Gastroesophageal sphincter (tissue), 4 donors: Measurements from ENCODE around the gene CHCHD6. TPM values are rescaled to one million over a fixed set of nuclear protein-coding genes. Genes with fewer than 3 reads are reported as not detected.

Source experiments
- ATAC-seq: fragments of 150-250 bp; one replicate; pipeline ENCODE4 v1.9.1; 2016; ENCODE audit warnings: mild to moderate bottlenecking, moderate library complexity
- H3K27ac ChIP-seq, 4 donors: fragments of 200-600 bp; sonication (generic) in 3 of 4; 1 replicate in 3 of 4; 2 replicates in 1 of 4; pipeline ENCODE4 v1.5.1; 2016 to 2019
- H3K27me3 ChIP-seq: fragments of 200-600 bp; sonication (generic); one replicate; pipeline ENCODE4 v1.5.1; 2019
- H3K36me3 ChIP-seq, 2 donors: fragments of 200-600 bp; sonication (generic); one replicate each; pipeline ENCODE4 v1.5.1; 2019; ENCODE audit warnings: control low read depth in 1 of 2
- H3K4me1 ChIP-seq, 3 donors: fragments of 200-600 bp; sonication (generic); 1 replicate in 2 of 3; 2 replicates in 1 of 3; pipeline ENCODE4 v1.5.1; 2016 to 2019; ENCODE audit warnings: control low read depth in 2 of 3
- H3K4me3 ChIP-seq, 2 donors: fragments of 200-600 bp; sonication (generic); one replicate each; pipeline ENCODE4 v1.5.1; 2019; ENCODE audit warnings: mild to moderate bottlenecking in 1 of 2, moderate library complexity in 1 of 2
- H3K9me3 ChIP-seq, 3 donors: fragments of 200-600 bp; sonication (generic); one replicate each; pipeline ENCODE4 v1.5.1; 2017 to 2019; ENCODE audit warnings: control low read depth in 2 of 3
- EP300 ChIP-seq: sonication (generic); formaldehyde crosslinking; IDR thresholded peaks from one replicate; pipeline ENCODE4 v1.6.1; 2017; ENCODE audit warnings: antibody characterized with exemption, mild to moderate bottlenecking
- POLR2A ChIP-seq, 2 donors: fragments of 450-650 bp; IDR thresholded peaks; one replicate each; pipeline ENCODE4 v1.6.1; 2017; ENCODE audit warnings: antibody characterized with exemption in 2 of 2, mild to moderate bottlenecking in 2 of 2, moderate library complexity in 1 of 2
- POLR2AphosphoS5 ChIP-seq: sonication (generic); formaldehyde crosslinking; IDR thresholded peaks from one replicate; pipeline ENCODE4 v1.6.1; 2017; ENCODE audit warnings: antibody characterized with exemption
- WGBS, 2 donors: methylation state at CpG; one replicate each; pipeline ENCODE4 v1.1.5; 2018; ENCODE audit warnings: low coverage in 1 of 2; 5-methylcytosine and 5-hydroxymethylcytosine counted together
- total RNA-seq, 4 donors: library from RNA; depleted of rRNA; stranded (reverse); fragments of >200 nt; gene quantifications; one replicate each; pipeline ENCODE4 v1.1.0, GENCODE V29; 2016
- TF ChIP-seq, protein P1 (sequence below), 4 experiments: fragments of 200-600 bp in 2 of 4; fragments of 450-650 bp in 2 of 4; sonication (generic) in 1 of 4; IDR thresholded peaks; one replicate each; pipeline ENCODE4 v1.5.1; 2017 to 2019; ENCODE audit warnings: antibody characterized with exemption in 4 of 4, mild to moderate bottlenecking in 2 of 4, moderate library complexity in 2 of 4

Gene CHCHD6
- total RNA-seq, 4 donors from 2014 or later, result 8.5 to 37.2 (median 15.2) TPM

DNA sequence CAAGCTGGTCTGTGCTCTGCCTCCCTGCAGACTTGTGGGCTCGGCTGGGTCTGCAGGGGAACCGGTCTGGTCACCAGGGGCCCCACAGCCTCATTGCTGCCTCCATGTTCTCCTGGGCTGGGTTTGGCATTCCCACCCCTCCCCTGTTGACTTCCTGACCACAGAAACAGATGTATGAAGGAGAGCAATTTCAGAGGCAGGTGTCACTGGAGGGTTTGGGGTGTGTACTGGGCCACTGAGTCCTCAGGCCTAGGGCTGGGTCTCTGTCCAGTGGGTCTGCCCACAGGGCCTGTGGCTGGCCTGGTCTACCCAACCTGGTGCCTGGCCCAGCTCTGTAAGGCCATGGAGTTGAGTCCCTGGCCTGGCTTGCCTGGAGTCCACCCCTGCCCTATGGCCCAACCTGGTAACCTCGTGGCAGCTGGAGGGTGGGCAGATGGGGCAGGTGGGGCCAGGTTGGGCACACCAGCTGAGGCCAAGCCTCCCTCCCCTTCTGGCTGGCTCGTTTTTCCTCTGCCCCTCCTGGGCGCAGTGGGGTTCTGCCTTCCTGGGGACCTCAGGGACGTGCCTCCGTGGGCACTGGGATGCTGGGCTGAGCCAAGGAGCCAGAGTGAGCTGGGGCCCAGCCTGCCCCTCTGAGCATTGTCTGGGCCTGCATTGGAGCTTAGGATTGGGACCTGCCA is 299.7 kb downstream of the CHCHD6 start:
- H3K36me3 ChIP-seq, result peaks cover 0 to 13% of the 10 kb centered on the region in 2 donors
- ATAC-seq, result no peak
- WGBS, 2 donors, result no CpG with 5 or more reads among the region's 7 CpGs
- no peaks in the 10 kb centered on the region for H3K9me3 ChIP-seq
- no peaks in the 10 kb centered on the region for H3K27me3 ChIP-seq
- TF ChIP-seq POLR2AphosphoS5 (no peak), EP300 (no peak), POLR2A (IDR thresholded peaks at IDR 0.05) (no peak)
- TF ChIP-seq, protein P1, sequence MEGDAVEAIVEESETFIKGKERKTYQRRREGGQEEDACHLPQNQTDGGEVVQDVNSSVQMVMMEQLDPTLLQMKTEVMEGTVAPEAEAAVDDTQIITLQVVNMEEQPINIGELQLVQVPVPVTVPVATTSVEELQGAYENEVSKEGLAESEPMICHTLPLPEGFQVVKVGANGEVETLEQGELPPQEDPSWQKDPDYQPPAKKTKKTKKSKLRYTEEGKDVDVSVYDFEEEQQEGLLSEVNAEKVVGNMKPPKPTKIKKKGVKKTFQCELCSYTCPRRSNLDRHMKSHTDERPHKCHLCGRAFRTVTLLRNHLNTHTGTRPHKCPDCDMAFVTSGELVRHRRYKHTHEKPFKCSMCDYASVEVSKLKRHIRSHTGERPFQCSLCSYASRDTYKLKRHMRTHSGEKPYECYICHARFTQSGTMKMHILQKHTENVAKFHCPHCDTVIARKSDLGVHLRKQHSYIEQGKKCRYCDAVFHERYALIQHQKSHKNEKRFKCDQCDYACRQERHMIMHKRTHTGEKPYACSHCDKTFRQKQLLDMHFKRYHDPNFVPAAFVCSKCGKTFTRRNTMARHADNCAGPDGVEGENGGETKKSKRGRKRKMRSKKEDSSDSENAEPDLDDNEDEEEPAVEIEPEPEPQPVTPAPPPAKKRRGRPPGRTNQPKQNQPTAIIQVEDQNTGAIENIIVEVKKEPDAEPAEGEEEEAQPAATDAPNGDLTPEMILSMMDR (IDR thresholded peaks at IDR 0.05), result no peak
- H3K4me1 ChIP-seq, result peaks cover 0 to 66% (median 27%) of the 10 kb centered on the region in 3 donors
- peak overlapping the region in 1 of 4 donors; percentile 76 for H3K27ac ChIP-seq
- H3K4me3 ChIP-seq, result no peak overlapping the region

DNA sequence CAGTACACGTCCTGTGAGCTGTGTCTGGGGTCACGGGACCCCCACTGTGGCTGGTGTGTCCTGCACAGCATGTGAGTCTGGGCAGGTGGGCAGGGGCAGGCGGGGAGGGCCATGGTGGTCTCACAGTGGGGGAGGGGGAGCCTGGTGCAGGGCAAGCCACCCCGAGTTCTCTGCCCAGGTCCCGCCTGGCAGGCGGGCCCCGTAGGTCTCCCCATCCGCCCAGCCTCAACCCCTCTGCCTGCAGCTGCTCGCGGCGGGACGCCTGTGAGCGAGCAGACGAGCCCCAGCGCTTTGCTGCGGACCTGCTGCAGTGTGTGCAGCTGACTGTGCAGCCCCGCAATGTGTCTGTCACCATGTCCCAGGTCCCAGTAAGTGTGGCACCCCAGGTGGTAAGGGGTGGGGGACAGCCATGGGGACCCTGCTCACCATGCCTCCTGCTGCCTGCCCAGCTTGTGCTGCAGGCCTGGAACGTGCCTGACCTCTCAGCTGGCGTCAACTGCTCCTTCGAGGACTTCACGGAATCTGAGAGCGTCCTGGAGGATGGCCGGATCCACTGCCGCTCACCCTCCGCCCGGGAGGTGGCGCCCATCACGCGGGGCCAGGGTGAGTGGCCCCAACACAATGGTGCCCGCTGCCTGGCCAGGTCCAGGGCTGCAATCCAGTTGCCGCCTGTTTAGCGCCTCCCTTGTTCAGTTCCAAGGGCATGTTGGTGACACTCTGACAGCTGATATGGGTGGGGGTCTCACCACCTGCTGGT is 300.8 kb downstream of the CHCHD6 start:
- Histone ChIP-seq H3K4me3 (no peak overlapping the region), H3K4me1 (peaks cover 0 to 61% (median 22%) of the 10 kb centered on the region in 3 donors)

DNA sequence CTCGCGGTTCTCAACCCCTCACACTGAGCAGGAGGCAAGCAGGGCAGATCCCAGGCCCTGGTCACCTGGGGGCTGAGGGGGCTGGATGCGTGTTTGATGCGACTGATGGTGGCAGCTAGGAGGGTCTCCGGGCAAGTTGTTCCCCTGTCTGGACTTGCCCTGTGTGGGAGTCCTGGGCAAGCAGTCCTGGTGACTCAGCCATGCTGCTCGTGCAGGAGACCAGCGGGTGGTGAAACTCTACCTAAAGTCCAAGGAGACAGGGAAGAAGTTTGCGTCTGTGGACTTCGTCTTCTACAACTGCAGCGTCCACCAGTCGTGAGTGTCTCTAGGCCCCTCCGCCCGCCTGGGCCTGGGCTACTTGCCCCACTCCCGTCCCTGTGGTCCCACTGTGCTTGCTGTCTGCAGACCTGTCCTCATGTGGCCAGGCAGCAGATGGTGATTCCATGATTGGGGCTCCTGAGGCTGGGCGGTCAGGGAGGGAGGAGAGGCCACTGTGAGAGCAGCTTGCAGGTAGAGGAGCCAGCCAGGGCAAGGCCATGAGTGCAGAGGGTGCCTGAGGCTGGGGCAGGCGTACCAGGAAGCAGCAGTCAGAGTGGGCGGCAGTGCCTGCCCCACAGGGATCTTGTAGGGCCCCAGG is 301.9 kb downstream of the CHCHD6 start:
- Histone ChIP-seq H3K4me1 (peaks cover 0 to 58% (median 24%) of the 10 kb centered on the region in 3 donors), H3K27ac (no peak overlapping the region), H3K27me3 (no peaks in the 10 kb centered on the region), H3K4me3 (no peak overlapping the region), H3K9me3 (no peaks in the 10 kb centered on the region), H3K36me3 (peaks cover 0 to 32% of the 10 kb centered on the region in 2 donors)
- TF ChIP-seq POLR2A (IDR thresholded peaks at IDR 0.05) (no peak), POLR2AphosphoS5 (no peak), EP300 (no peak)
- TF ChIP-seq, protein P1 (IDR thresholded peaks at IDR 0.05), result no peak
- no peak for ATAC-seq
- 100% methylated on average over 2 of the region's 17 CpGs; no CpG with 5 or more reads in 1 of the 2 donors for WGBS, 2 donors

More for the DNA sequence above, 300.8 kb downstream of the CHCHD6 start:
- no peaks in the 10 kb centered on the region for H3K27me3 ChIP-seq
- no peak overlapping the region for H3K27ac ChIP-seq
- no peak for ATAC-seq
- TF ChIP-seq, protein P1 (IDR thresholded peaks at IDR 0.05), result no peak
- TF ChIP-seq POLR2A (IDR thresholded peaks at IDR 0.05) (no peak), EP300 (no peak), POLR2AphosphoS5 (no peak)
- peaks cover 0 to 21% of the 10 kb centered on the region in 2 donors for H3K36me3 ChIP-seq
- WGBS, 2 donors, result 97% methylated on average over 13 of the region's 32 CpGs; no CpG with 5 or more reads in 1 of the 2 donors
- no peaks in the 10 kb centered on the region for H3K9me3 ChIP-seq

DNA sequence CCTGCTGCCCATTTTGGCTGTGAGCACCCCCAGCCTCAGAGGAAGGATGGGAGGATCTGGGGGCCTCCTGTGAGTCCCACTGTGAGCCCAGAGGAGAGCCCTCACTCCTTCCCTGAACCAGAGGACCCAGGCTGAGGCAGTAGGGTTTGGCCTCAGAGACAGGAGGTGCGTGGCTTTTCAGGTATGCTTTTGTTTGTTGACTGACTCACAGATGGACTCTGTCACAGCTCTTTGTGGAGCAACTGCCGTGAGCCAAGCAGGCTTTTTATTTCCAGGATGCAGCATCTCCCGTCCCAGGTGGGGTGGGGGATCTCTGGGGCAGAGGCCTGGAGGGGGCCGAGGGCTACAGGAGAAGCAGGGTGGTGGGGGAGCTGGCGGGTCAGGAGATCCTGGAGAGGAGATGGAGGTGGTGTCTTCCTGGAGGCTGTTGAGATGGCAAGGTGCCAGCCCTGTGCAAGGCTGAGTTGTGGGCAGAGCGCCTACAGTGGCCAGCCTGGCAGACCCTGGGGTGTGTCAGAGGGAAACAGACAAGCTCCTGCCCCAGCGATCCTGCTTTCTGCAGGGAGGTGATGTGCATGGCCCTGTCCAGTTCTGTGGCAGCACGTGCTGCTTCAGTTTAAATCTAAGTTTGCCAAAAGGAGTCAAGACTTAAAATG is 302.9 kb downstream of the CHCHD6 start:
- Histone ChIP-seq H3K27me3 (no peaks in the 10 kb centered on the region), H3K4me3 (no peak overlapping the region), H3K27ac (no peak overlapping the region), H3K36me3 (peaks cover 0 to 41% of the 10 kb centered on the region in 2 donors), H3K9me3 (no peaks in the 10 kb centered on the region), H3K4me1 (peaks cover 0 to 57% (median 21%) of the 10 kb centered on the region in 3 donors)
- WGBS, 2 donors, result 80% methylated on average over 1 of the region's 8 CpGs; no CpG with 5 or more reads in 1 of the 2 donors
- ATAC-seq, result no peak
- TF ChIP-seq EP300 (no peak), POLR2A (IDR thresholded peaks at IDR 0.05) (no peak), POLR2AphosphoS5 (no peak)
- TF ChIP-seq, protein P1 (IDR thresholded peaks at IDR 0.05), result no peak
